HUDEP-2 (cell line): Measurements from ENCODE around the gene CACNB3.
A peak's percentile ranks its signal among the peaks of the same experiment; 100 is the strongest.

Experiments used
- DNase-seq, 76 experiments: peaks; one replicate each; lab custom pipeline; 2025; ENCODE audit not compliant: unreplicated experiment in 76 of 76; lab: John Stamatoyannopoulos, UW

Gene CACNB3

DNA sequence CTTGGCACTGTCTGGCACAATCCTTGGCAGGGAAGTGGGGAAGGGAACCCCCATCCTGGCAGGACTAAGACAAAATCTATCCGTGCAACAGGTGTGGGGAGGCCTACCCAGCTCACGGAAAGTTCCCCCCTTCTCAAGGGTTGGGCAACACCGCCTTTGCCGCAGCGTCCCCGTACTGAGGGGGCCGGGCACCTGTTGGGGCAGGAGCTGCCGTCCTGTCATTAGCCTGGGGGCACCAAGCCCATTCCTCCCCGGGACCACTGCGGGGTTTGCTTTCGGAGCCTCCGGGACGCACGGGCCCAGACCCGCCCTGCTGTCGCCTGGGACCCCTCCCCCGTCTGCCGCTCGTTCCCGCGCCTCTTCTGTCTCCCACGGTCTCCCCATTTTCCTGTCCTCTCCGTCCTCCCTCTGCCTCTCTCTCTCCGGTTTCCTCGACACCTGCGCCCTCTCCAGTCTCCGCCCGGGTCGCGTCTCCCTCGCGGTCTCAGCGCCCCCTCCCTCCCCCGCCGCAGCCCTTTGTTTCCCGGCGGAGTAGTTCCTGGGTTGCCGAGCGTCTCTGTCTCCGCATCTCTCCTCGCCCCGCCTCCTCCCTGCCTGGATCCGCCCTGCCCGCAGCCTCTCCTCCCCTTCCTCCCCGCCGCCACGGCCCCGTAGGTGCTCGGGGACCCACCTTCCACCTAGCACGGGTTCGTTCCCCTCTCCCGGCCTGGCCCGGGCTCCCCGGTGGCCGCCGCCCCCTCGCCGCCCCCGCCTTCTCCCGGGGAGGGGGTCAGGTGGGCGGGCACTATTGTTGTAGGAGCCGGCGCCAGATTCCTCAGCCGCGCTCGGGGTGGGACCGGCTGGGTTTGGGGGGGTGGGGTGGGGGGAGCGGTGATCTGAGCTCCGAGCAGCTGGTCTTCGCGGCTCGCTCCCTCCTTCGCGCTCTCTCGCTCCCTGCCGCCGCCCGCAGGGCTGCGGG lies at the start of gene CACNB3:
TSS of gene CACNB3 (plus strand) at position 624 of the 958 bp plus-strand sequence. CDS start 434 bp downstream, outside the sequence.
- peak in 26 of 76 experiments; percentile 3 to 41 (median 21) for DNase-seq

DNA sequence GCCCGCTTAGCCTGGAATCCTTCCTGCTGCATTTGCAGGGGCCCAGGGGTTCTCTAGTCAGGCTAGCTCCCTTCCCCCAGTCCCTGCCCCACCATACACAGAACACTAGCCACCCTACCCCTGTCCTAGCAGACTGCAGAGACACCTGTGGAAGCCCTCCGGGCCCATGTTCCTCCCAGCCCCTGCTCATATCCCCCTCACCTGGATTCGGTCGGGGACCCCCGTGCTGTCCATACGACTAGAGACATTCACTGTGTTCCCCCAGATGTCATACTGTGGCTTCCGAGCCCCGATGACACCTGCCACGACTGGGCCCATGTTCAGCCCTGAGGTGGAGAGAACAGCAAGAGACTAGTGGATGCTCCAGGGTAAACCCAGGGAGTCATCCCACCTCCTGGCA lies 49.6 kb upstream of the CACNB3 start:
- no peak for DNase-seq

DNA sequence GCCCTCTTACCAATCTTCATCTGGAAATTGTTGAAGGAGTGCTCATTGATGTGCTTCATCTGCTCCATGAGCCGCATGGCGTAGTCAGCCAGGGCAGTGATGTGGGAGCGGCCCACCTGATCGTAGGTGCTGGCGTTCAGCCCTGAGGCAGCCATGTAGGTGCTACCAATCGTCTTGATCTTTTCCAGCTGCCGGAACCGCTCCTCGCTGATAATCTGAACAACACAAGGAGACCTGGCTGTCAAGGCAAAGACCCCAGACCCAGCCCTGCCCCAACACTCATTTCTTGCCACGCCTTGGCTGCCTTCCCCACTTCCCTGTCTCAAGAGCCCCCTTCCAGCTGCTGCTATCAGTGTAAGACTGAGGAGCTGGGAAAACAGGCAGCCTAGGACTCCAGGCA lies 47.5 kb upstream of the CACNB3 start:
- no peak for DNase-seq

DNA sequence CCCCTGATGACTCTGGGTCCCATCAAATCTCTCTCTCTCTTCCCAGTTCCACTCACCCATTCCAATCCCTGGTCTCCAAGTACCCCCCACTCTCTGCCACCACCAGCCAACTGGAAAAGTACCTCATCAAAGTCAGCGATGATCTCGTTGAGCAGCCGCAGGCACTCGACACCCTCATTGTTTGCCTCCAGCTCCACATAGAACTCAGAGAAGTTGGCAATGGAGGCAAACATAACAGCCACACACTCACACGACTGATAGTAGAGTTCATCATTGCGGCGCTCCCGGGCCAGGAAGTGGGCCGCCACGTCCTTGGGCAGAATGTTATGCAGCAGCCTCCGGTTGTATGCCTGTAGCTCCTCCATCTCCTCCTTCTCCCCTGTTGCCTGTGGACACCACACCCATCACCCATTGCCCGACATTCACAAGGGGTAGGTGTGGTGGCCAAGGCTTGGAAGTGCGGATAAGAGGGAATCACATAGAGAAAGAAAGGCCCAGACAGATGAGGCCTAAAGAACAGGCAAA lies 46.6 kb upstream of the CACNB3 start:
- no peak for DNase-seq

DNA sequence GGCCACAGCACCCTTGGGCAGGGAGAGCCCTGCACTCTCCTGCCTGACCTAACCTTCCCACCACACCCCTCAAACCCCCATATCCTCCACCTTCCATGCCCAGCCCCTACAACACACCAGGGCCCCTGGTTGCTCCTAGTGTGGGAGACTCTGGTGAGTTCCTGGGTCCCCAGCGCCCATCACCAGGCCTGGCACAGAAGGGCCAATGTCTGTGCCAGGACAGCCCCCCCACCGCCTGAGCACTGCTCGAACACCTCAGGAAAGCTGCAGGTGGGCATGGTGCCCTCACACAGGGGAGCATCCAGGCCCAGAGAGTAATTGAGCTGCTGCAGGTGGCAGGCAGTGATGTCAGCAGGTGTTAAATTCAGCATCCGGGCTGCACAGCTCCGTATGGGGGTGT lies 44.6 kb upstream of the CACNB3 start:
- no peak for DNase-seq

DNA sequence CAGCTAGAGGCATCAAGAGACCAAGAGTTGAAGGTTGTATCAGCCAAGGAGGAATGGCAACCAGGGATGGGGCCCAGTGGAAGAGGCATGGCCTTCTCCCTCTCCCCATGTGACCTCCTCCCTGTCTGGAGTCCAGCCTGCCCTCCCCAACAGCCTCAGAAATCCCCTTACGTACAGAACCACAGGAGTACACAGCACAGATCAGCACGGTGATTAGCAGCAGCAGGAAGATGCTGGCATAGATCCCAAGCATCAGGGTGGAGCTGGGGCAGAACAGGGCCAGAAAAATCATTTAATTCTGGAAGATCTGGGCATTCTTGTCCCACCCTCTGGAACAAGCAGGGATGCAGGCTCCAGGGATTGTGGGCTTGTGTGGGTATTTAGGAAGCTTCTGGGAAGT lies 43.8 kb upstream of the CACNB3 start:
- DNase-seq: no peak

DNA sequence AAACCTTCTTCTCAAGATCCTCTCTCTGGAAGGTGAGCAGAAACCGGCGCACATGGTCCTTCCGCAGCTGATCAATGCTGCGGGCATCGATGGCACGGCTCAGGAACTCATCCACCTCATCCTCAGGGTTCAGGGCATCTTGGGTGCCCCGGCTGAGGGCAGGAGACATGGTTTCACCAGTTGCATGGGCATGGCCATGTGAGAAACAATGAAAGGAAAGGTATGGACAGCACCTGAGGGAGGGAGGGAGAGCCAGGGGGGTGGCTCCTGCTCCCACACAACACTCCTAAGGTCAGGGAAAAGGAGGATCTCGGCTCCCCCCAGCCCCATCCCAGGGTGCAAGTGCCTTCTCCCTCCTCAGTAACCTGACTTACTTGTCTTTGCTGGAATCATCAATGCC lies 43.0 kb upstream of the CACNB3 start:
- DNase-seq: no peak

DNA sequence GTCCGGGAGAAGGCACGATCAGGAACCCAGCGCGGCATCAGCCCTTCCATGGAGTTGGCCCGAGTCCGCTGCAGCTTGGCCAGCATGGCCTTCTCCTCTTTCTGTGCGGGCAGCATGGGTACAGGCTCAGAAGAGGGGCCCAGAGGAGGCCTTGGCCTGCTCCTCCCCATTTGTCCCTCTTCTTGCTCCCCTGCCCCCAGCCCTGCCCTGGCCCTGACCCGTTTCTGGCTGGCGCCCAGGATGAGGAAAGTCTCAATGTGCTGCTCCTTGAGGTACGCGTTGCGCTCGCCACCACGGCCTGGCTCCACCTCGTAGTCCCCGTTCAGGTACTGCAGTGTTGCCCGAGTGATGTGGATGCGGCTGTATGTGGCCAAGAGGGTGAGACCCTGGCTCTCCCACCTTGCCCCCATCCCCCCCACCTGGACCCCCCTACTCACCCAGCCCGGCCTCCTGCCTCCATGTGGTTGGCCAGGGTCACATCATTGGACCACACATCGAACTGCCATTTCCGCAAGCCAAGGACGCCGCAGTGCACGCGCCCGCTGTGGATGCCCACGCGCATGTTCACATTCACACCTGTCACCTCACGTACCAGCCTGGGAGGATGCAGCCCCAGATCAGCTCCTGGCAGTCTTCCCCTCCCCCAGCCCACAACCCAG lies 42.2 kb upstream of the CACNB3 start:
- DNase-seq: no peak

DNA sequence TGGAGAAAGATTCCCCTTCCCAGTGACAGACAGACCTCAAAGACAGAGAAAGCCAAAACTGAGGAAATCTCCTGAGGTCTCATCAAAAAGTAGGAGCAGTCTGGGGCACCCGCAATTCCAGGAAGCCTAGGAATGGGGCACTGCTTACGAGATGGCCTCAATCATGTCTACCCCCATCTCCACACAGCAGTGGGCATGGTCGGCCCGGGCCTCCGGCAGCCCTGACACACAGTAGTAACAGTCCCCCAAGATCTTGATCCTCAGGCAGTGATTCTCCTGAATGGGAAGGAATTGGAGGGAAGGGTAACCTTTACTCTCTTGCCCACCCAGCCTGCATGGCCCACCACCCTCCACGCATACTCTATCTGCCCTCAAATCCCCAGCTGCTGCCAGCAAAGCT lies 41.3 kb upstream of the CACNB3 start:
- DNase-seq: no peak

DNA sequence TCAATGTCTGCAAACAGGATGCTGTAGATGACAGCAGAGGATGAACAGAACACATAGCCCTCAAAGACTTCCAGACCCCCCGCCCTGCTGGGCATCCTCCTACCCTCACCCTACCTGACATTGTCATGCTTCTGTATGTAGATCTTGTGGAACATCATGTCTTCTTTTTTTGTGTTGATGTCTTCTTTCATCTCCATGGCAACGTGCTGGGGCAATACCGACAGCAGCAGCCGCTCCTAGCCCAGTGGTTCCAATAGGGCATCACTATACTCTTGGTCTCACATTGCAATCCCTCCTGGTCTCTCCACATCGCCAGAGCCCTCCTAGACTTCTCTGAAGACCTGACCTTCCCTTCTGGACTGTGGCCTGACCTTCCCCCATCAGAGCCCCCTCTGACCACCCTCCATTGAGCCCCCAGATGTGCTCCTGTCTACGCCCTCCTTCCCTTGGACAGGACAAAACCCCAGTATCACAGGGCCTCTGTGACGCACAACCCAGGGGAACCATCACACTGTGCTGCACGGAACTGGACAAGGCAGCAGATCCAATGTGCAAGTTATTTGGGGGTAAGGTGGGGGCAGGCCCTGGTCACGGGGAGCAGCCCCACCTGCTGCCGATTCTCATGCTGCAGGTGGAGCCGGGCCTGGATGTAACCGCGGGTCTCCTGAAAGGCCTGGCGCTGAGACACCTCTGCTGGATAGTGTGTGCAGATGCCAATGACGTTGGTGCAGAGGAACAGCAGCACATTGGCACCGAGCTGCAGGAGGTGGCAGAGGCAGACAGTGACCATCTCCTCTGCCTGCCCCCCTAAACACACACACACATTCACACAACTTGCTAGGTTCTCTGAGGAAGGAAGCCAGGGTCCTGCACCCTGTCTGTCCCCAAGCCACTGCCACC lies 40.5 kb upstream of the CACNB3 start:
- no peak for DNase-seq

DNA sequence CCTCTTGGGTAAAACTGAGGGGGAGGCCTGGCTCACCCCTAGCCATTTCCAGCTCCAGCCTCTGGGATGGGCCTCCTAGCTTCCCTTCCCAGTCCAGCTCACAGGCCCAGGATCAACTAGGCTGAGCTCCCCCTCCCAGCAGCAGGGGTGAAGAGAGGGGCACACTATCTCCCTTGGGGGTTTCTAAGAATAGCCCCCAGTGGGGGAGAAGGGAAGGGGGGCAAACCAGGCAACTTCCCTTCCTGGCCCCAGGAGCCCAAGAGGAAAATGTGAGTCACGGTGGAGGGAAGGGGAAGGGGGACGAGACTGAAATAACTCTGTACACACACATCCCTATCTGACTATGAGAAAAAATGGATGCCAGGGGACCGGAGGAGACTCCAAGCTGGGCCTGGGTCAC lies 38.4 kb upstream of the CACNB3 start:
- DNase-seq: no peak

DNA sequence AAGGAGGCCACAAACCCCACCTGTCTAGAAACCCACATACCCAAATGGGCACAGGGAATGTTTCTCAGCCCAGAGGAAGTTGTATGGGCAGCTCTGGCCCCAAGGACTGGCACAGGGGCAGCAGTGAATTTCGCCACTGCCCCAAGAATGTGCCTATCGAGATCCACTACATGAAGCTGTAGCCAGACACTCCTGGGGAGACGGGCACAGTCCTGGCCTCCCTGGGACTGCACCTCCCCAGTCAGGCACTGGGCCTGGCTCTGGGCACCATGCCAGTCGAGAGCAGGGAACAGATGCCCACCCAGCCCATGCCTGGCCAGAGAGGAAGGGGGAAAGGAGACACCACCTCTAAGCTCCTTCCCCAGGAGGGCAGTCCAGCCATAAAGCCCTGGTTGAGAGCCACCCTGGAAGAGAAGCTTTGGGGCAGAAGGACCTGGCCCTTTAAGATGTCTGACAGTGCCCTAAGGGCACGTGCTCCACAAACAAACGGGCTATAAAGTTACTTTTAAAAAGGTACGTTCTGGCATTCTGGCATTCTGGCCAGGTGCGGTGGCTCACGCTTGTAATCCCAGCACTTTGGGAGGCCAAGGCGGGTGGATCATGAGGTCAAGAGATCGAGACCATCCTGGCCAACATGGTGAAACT lies 37.8 kb upstream of the CACNB3 start:
- DNase-seq: no peak

DNA sequence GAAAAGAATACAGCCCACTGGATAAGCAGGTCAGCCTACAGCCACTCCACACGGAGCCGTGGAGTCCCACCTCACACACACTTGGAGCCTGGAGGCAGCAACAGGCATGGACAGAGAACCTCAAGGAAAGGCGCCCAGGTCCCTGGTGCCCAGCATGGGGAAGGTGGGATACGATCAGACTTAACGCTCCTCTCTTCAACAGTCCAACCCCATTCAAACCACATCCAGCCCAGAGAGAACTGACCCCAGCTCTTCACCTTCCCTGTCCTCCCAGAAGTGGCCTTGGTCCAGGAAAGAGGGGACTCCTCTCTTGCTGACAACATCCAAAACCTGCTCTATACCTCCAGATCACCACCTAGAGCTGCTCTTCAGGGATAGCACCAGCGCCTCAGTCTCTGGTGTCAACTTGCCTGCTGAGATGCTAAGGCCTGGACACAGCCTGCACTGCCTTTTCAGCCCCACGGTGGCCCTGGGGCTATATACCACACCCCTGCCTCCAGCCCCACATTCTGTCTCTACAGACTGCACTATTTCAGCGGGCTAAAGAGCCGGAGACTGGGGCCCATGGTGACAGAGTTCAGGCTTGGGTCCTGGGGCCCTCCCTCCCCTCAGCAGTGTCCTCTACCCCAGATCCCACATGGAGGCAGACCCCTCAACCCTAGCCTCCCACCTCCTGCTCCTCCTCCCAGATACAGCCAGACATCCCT lies 36.4 kb upstream of the CACNB3 start:
- no peak for DNase-seq

DNA sequence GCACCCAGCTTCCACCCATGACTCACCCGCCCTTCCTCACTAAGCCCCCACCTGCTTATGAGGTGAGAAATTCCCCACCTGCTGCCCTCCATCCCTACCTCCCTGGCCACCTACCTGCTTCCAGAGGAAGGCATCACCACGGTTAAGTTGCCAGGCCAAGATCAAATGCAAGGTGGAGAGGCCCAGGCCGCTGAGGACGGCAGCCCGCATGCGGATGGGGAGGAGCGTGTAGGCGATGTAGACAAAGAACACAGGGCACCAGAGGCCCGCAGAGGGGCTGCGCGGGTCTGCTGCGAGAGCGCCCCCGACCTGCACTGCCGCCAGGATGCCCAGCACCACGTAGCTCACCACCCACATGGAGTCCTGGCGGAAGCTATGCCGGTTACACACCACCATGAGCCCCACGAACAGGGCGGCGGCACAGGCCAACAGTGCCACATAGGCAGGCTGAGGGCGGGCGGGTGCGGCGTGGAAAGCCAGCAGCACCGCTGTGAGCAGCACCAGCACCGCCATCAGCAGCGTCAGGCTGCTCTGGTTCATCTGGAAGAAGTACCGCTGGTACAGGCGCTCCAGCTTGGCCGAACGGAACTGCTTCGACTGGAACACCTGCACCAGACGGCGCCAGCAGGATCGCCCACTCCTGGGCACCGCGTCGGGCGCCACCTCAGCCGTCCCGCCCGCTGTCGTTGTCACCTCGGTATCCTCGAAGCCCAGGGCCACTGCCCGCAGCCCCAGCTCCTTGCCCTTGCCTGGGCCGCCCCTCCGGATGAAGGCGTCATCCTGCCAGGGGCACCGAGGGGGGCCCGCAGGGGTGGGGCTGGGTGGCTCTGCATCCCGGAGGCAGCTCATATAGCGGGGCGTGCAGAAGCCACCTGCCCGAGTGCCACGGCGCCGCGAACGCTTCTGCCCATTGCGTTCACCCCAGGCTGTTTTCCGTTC lies 35.6 kb upstream of the CACNB3 start:
- no peak for DNase-seq

DNA sequence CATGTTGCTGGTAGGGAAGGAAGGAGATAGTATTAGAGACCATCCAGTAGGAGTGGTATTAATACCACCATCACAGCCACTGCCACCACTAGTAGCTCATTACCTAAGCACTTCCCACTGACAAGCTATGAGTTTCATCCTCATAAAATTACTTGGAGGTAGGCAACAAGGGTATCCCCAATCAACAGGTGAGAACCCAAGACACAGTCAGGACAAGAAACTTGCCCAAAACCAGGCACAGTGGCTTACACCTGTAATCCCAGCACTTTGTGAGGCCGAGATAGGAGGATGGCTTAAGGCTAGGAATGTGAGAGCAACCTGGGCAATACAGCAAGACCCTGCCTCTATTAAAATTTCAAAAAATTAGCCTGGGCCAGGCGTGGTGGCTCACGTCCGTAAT lies 34.9 kb upstream of the CACNB3 start:
- no peak for DNase-seq

DNA sequence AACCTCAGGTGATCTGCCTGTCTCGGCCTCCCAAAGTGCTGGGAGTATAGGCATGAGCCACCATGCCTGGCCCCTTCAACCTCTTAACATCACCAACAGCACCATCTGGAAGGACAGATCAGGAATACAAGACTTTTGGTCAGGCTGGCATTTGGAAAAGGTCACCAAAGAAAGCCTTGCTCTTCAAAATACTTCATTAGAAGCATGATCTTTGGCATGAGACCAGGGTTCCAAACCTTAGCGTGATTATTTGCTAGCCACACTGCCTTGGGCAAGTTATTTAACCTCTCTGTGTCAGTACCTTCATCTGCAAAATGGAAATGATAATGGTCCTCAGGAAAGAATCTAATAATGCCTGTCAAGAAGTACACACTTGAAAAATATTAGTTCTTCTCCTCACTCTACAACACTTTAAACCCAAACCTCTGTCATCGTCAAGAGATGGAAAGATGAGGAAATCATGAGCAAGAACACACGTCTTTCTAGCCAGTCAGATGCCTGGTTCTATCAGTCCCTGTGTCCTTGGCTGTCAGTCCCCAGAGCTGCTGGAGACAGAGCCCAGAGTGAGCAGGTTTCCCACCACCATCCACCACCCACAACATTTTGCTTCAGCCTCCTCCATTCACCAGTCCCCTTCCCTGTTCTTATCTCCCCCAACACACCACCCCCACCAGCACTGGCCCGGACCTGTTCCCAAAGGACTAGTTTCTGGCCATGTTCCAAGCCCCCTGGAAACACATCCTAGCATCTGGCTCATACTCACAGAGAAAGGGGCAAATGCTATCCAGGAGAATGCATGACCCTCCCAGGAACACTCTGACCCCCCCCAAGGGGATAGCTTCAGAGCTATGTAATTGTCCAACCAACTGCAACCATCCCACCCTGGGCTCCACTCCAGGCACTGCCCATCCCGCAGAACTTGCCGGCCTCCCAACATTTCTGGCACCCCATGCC lies 31.4 kb upstream of the CACNB3 start:
- no peak for DNase-seq

DNA sequence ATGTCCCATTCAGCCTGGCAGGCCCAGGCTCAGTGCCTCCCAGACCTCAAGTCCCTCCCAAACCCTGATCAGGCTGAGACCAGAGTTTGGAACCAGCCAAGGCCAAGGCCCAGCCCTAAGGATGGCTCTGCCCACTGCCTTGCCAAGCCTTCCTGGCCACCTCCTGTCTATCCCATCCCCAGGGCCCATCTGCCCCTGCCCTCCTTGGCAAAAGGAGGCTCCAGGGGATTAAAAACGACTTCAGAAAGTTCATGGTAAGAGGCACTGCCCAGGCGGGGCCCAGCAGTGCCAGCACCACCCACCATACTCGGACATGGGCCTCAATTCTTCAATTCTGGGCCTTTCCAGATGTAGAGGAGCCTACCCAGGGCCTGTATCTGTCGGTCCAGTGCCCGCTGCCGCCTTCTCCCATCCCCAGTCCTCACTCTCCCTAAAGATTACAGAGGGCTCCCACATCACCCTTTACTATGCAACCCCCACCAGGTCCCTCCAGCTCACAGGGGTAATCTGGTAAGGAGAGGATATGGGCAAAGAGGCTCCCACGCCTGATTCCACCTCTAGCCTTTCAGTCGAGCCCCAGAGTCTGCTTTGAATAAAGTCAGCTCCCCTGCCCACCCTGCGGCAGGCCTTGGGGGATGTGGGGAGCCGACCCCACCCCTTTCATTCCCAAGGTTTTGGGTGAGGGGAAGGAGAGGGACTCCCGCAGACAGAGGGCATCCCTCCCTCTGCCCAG lies 30.3 kb upstream of the CACNB3 start:
- no peak for DNase-seq
